ENCODE measurements around the gene GCNA.
"Not testable (repeated sequence)": the region's sequence is repeated elsewhere in the genome, so short reads cannot be mapped to it uniquely, and the experiment has no call there.

GCNA gene

DNA sequence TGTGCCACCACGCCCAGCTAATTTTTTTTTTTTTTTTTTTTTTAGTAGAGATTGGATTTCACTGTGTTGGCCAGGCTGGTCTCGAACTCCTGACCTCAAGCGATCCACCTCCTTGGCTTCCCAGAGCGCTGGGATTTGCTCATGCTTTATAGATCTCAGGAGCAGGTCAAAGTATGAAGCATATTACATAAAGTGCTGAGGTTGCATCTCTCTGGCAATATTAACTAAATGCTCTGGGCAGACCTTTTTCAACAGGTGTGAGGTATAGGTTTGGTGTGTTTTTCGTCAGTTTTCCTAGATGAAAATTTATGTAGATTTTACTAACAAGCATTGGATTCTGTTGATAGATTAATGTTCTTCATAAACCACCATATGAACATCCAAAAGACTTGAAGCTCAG is 19.3 kb upstream of the GCNA start:
- no peak for DNase-seq (ENCODE audit: low read depth)

DNA sequence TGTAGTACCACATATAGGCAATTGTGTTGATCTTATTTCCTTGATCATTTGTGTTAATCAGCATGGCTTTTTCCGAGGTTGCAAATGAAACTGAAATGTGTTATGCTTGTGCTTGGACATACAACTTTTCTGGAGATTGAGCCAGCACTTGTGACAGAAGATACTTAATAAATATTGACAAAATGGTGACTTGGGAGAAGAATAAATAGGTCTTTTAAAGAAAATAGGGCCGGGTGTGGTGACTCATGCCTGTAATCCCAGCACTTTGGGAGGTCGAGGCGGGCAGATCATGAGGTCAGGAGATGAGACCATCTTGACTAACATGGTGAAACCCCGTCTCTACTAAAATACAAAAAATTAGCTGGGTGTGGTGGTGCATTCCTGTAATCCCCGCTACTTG is 18.5 kb upstream of the GCNA start:
- DNase-seq (ENCODE audit: low read depth) = not testable (repeated sequence)

DNA sequence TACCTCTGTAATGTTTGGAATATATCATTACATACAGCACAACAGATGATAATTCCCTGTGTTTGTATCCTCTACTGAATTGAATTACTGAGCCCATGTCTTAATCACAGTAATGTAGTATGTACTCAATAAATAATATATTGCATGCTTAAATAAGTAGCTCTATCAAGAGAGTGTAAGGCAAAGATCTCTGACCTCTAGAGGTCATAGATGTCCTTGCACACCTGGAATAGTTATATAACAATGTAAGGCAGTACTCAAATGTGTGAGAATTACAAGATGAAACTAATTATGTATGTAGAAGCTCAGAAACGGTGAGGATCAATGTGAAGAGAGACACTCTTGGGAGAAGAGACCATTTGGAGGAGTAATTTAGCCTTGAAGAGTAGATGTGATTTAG is 14.3 kb upstream of the GCNA start:
- DNase-seq (ENCODE audit: low read depth) = no peak

DNA sequence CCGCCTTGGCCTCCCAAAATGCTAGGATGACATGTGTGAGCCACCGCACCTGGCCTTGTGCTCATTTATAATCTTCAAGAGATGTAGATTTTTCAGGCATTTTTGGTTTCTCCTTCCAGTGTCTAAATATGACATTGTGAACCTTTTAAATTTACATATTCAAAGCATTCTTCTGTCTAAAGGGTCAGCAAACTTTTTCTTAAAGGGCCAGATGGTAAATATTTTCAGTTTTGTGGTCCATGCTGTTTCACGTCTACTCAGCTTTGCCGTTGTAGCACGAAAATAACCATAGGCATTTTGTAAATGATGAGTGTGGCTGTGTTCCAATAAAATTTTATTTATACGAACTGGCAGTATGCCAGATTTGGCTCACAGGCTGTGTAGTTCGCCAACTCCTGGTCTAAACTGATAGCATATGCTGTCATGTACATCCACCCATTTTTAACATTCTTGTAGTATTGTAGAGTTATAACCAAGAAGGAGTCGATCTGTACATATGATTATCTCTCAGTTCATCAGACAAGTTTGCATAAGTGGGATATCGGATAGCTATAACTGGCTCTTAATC is 12.7 kb upstream of the GCNA start:
- DNase-seq (ENCODE audit: low read depth) = no peak

DNA sequence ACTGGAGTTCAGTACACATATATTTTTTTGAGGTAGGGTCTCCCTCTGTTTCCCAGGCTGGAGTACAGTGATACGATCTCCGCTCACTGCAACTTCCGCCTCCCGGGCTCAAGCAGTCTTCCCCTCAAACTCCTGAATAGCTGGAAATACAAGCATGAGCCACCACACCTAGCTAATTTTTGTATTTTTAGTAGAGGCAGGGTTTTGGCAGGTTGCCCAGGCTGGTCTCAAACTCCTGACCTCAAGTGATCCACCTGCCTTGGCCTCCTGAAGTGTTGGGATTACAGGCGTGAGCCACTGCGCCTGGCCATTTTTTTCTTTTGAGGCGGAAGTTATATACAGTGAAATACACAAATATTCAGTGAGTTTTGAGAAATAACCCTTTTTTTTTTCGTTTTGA is 6.8 kb upstream of the GCNA start:
- not testable (repeated sequence) for DNase-seq (ENCODE audit: low read depth)

DNA sequence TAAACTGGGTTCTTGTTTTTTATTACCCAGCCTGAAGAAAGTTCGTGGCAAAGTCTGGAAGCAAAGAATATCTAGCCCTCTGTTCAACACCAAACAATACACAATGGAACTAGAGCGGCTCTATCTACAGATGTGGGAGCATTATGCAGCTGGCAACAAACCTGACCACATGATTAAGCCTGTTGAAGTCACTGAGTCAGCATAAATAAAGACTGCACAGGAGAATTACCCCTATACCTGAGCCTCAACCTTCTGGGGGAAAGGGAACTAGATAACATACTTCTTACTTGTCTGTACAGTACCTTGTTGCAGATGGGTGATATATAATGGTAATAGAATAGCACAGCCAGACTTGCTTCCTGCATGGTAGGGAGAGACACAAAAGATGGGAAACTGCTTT is 4.6 kb upstream of the GCNA start:
- DNase-seq (ENCODE audit: low read depth) = no peak

DNA sequence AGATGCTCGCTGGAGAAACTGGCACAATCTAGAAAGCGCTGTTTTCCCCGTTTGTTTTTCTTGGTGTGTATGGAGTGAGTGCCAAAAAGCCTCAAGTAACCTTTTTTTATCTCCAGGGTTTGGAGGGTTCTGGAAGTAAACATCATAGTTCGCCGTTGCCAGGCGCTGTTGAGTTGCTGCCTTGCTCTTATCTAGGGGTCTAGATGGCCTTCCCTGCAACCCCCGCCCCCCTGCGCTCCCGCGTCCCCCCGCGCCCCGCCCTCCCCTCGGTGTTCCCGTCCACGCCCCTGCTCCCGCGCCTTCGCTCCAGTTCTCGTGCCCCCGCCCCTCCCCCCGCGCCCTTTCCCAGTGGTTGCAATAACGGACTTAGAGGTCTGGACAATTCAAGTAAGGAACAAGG is 555 bp upstream of the GCNA start:
- DNase-seq (ENCODE audit: low read depth) = no peak

DNA sequence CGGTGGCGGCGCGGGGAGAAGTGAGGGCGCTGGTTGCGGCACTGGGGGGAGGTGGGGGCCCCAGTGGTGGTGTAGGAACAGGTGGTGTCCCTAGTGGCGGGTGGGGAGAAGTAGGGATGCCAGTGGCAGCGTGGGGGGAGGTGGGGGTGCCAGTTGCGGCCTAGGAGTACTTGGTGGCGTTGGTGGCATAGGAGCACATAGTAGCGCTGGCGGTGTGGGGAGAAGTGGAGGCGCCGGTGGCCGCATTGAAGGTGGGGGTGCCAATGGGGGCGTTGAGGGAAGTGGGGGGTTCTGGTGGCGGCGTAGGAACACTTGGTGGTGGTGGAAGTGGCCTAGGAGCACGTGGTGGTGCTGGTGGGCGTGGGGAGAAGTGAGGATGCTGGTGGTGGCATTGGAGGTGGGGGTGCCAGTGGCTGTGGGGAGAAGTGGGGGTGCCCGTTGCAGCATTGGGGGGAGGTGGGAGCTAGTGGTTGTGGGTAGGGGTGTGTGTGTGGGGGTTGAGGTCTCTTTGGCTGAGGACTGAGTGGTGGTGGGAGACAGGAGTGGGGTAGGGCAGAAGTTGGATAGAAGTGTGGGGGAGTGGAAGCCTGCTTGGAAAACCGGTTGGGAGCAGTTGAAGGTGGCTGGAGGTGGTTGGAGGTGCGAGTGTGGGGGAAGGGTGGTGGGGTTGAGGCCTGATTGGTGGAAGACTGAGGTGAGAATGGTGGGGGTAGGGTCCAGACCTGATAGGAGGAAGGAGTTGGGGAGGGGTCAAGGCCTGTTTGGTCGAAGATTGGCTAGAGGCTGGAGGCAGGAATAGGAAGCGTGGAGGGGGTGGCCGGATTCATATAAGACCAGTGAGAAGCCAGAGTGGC is 1.1 kb downstream of the GCNA start:
- DNase-seq (ENCODE audit: low read depth) = no peak

DNA sequence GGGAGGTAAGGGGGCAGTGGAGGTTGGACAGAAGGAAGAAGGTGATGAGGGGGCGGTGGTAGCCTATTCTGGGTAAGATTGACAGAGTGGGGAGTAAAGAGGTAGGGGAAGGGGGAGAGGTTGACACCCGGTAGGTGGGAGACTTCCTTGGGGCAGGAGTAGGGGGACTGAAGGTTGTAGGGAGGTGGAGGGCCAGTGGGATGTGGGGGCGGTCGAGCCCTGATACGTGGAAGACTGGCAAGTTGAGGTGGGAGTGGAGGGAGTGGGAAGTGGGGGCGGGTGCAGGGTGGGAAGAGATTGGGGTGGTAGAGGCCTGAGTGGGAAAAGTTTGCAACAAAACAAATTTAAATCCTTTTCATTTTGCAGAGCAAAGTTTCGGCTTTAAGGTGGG is 1.7 kb downstream of the GCNA start:
- DNase-seq (ENCODE audit: low read depth) = no peak

DNA sequence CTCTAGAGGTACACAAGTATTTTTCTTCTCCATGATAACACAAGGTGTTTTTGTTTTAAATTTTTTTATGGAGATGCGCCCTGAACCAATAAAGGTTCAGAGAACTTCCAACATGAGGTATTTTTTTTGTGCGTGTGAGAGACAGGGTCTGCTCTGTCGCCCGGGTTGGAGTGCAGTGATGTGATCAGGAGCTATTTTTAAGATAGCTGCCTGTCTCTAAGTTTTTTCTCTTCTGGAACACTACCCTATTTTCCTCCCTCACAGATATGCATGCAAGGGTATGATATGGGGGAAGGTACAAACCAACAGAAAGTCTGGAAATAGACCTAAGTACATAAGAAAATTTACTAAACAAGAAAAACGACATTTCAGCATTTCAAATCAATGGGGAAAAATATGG is 3.0 kb downstream of the GCNA start:
- no peak for DNase-seq (ENCODE audit: low read depth)

DNA sequence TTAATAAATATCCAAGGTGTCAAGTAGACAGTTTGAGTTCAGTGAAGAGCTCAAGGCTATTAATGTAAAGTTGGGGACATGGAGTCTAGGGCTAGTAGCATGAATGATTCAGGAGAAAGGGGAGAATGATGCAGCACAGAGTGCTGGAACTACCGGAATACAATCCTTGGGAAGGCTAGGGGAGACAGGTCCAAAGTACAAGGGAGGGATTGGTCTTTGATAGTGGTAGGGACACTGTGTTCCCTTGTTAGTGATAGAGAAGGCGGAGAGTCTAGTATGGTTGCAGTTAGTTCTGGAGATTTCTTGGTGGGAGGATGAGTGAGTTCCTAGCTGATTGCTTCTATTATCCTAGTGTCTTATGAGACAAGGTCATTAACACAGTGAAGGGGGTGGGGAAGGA is 8.7 kb downstream of the GCNA start:
- DNase-seq (ENCODE audit: low read depth) = no peak

DNA sequence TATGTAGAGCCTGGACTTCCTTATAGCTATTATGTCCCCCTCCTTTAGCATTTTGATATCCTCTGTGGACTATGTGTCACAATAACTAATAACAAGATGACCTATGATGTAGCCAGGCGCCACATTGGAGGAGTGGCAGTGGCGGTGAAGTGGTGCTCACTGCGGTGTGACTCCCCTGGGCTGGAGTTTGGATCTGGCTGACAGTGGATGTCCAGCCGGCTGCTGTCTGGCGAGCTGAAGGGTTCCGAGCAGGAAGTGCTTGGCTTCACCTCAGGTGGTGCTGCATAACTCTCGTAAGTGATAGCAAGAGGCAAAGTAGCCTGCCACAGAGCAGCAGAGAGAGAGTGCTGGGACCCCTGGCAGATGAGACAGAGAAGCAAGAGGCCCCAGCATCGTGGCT is 15.0 kb downstream of the GCNA start:
- DNase-seq (ENCODE audit: low read depth) = not testable (repeated sequence)

DNA sequence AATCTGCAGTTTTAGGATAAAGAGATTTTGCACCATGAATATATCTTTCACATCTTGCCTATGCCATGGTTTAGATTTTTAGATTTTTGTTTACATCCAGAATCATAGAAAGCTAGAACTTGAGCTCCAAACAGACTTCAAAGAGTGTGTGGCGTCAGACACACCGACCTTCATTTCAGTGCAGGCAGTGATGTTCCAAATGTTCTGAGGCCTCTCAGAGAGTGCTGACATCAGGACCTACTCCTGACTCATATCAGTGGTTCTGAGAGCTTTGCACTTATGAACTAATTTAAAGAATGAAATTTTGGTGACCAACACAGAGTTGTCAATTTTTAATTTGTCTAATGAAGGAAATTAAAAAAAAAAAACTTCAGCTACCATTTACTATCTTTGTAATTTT is 21.7 kb downstream of the GCNA start:
- DNase-seq (ENCODE audit: low read depth) = no peak

DNA sequence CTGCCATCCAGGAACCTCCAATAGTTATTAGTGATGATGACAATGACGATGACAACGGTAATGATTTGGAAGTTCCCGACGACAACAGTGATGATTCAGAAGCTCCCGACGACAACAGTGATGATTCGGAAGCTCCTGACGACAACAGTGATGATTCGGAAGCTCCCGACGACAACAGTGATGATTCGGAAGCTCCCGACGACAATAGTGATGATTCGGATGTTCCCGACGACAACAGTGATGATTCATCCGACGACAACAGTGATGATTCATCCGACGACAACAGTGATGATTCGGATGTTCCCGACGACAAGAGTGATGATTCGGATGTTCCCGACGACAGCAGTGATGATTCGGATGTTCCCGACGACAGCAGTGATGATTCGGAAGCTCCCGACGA is 25.4 kb downstream of the GCNA start:
- no peak for DNase-seq (ENCODE audit: low read depth)

DNA sequence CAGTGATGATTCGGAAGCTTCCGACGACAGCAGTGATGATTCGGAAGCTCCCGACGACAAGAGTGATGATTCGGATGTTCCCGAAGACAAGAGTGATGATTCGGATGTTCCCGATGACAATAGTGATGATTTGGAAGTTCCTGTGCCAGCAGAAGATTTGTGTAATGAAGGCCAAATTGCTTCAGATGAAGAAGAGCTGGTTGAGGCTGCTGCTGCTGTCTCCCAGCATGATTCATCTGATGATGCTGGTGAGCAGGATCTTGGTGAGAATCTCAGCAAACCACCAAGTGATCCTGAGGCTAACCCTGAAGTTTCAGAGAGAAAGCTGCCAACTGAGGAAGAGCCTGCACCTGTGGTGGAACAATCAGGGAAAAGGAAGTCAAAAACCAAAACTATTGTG is 25.9 kb downstream of the GCNA start:
- DNase-seq (ENCODE audit: low read depth) = no peak

DNA sequence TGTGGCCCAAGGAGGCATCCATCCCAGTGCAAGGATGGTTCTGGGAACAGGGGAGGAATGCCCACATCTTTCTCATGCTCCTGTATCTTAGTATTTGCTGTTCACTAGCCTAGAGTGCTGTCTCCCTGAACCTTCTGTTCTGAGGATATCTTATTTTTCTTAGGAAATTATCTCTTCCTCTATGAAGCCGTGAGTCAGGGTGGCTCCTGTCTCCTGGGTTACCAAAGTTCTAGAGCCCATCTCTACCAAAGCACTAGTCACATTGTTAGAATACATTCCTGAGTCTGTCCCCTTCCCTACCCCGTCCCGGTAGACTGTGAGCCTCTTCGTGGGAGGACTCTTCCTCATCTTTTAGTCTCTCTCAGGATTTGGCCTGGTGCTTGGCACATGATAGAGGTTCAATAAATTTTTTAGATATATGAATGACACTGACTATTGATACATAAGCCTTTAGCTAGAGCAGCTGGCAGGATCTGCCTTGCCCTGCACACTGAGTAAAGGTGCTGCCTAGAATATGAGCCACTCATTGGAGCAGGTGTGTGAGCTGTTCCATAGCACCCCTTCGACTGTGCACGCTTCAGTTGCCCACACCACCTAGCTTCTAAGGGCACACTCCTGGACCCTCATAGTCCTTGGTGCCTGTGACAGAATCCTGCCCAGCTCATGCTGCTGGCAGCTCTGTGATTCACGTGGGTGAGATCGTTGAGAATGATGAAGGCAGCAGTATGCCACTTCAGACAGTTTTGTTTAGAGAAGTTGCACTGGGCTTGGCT is 26.7 kb downstream of the GCNA start:
- no peak for DNase-seq (ENCODE audit: low read depth)

DNA sequence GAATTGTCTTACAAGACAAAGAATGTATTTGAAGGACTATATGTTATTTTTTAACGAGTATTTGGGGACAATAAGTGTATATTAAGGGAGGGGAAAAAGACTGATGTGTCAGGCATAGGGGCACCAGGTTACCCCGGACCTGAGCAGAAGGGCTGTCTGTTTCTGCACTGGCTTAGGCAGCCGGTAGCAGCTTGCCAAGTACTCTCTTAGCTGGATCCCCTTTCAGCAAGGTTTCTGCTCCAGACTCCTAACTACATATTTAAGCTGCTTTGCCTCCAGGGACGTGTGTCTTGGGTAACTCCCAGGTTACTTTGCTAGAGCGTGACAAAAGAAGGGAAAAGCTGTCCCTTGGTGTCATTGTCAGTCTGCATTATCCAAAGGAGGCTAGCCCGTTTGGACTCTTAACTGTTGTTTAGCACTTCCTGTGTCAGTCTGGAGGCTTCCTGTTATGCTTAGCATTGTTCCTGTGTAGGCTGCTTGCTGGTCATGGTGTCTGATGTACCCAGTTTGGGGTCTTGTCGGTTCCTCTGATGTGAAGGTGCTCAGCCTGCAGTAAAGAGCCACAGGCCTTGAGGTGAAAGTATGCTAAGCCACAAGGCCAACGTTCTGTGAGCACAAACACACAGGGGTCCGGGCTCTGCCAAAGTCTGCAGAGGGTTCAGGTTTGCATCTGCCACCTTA is 28.4 kb downstream of the GCNA start:
- DNase-seq (ENCODE audit: low read depth) = no peak

DNA sequence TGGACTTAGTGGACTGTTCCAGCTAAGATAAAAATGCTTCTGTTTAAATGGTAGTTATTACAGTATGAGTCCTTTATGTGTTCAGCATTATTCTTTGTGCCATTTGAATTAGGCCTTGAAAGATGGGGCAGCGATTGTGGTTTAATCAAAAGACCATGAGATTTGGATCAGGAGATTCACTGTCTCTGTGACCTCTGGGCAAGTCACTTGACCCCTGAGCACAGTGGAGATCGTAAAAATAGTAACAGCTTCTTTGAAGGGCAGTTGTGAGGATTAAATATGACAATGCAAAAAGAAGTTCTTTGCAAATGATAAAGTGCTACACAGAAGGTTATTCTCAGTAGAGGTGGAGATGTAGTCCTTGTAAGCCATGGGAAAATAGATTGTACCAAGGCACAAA is 29.3 kb downstream of the GCNA start:
- DNase-seq (ENCODE audit: low read depth) = no peak

DNA sequence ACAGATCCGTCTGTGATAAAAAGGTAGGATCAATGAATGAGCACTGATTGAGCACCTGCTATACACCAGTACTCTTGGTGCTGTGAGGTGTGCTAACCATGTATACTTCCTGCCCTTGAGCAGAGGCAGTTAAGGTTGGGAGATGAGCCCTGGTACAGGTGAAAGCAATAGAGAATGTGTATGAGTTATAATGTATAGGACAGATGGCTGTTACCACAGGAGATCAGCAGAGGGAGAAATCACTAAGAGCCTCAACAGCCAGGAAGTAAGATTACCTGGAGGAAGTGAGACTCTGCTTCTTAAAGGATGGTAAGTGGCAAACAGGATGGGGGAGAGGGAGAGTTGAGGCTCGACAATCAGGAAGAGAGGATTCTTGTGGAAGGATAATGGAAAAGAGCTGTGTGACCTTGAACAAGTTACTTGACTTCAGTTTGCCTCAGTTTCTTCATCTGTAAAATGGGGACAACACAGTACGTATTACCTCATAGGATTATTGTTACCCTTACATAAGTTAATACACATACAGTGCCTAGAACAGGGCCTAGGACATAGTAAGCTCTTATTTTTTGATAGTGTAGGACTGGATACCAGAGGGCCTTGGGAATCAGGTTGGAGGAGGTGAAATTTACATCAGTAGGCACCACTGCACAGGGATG is 31.0 kb downstream of the GCNA start:
- DNase-seq (ENCODE audit: low read depth) = no peak

DNA sequence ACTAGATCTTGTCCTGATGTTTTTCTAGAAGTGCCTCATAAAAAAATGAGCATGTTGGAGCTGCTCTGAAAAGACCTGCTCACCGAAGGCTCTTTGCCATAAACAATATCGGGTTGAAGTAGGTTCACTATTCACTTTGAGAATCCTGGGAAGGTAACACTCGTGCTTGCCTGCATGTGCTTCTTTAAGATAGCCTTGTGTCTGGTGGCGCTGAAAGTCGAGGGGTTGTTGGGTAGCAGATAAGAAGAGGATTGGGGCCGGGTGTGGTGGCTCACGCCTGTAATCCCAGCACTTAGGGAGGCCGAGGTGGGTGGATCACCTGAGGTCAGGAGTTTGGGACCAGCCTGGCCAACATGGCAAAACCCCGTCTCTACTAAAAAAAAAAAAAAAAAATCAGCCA is 33.5 kb downstream of the GCNA start:
- not testable (repeated sequence) for DNase-seq (ENCODE audit: low read depth)

DNA sequence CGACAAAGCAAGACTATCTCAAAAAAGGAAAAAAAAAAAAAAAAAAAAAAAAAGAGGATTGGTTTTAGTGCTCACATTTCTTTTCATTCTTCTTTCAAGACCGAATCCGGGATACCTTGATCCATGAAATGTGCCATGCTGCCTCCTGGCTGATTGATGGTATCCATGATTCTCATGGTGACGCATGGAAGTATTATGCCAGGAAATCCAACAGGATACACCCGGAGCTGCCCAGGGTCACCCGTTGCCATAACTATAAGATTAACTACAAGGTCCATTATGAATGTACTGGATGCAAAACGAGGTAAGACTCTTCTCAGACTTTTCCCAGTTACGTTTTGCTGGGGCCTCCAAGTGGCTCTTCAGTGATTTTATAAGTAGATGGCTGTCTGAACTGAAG is 34.0 kb downstream of the GCNA start:
- DNase-seq (ENCODE audit: low read depth) = no peak

DNA sequence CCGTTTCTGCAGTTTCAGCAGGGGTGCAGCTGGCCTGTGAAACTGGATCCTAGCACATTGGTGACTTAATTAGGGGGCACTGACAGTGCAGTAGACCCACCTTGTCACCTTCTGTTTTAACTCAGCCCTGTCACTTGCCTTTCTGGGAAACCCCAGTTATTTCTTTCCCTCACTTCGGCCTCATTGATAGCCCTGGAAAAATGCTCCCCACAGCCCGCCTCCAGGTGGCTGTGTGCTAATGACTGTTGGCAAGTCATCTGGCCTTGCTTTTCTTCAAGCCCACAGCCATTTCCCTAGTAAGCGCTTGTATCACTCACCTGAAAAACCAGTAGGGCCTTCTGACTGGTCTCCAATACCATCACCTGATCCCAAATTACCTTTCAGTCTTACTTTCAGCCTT is 36.8 kb downstream of the GCNA start:
- DNase-seq (ENCODE audit: low read depth) = no peak

Measured in activated T-cell treated with anti-CD3 and anti-CD28 coated beads for 1 hour (primary cell).